Right ventricle myocardium inferior (tissue), 1 donor: Measurements from ENCODE around the gene SGCA. TPM values are rescaled to one million over a fixed set of nuclear protein-coding genes. Genes with fewer than 3 reads are reported as not detected.

Experiments used
- ATAC-seq: fragments of 200-7000 bp; cut with Tn5 transposase; one replicate; pipeline ENCODE4 v1.9.1; 2020; ENCODE audit warnings: mild to moderate bottlenecking, moderate library complexity
- DNase-seq: peaks from one replicate; pipeline ENCODE4 v3.0.0; 2021; ENCODE audit errors: missing footprints
- intact Hi-C: fragments of 100-400 bp; cut with DNase I; formaldehyde crosslinking; loops from one replicate; pipeline ENCODE4 v1.11.0; 2022
- total RNA-seq: library from RNA; stranded (reverse); fragmentation: NEBNext Ultra II Directional; extraction: Animal tissue kit (Norgen Biotek cat#: 25700); gene quantifications from one replicate; pipeline ENCODE4 v1.2.1, GENCODE V29; 2021
- donor health status: DM: no; HTN: yes; CAD: no; lungs with severe emphysema.

The SGCA gene
- total RNA-seq, 1 donor from 2014 or later = 151 TPM

GRCh38 chr17:50186661-50187393 is 21.0 kb downstream of the SGCA start:
- DNase-seq = no peak
- no peak for ATAC-seq
- intact Hi-C loops = no loop called here

- ATAC-seq = no peak
- DNase-seq = no peak
- intact Hi-C loops = no loop called here
Observed at GRCh38 chr17:50187394-50187725, 21.6 kb downstream of the SGCA start.

- DNase-seq (no peak), ATAC-seq (no peak)
- intact Hi-C loops = no loop called here
Observed at GRCh38 chr17:50187751-50188530, 22.1 kb downstream of the SGCA start.

GRCh38 chr17:50188531-50188920 is 22.7 kb downstream of the SGCA start:
- DNase-seq = no peak
- no peak for ATAC-seq
- intact Hi-C loops = no loop called here

GRCh38 chr17:50188921-50189549 is 23.2 kb downstream of the SGCA start:
- DNase-seq (no peak), ATAC-seq (no peak)
- intact Hi-C loops = no loop called here

GRCh38 chr17:50189550-50190292 is 23.9 kb downstream of the SGCA start:
- ATAC-seq (no peak), DNase-seq (no peak)
- intact Hi-C loops = no loop called here

- DNase-seq (no peak), ATAC-seq (no peak)
- intact Hi-C loops = no loop called here
Observed at GRCh38 chr17:50190293-50190602, 24.4 kb downstream of the SGCA start.

- ATAC-seq (no peak), DNase-seq (no peak)
- intact Hi-C loops = no loop called here
Observed at GRCh38 chr17:50190603-50191358, 25.0 kb downstream of the SGCA start.

- DNase-seq = no peak
- intact Hi-C loops = no loop called here
- ATAC-seq = no peak
Observed at GRCh38 chr17:50191359-50192143, 25.7 kb downstream of the SGCA start.

- intact Hi-C loops = no loop called here
- no peak for ATAC-seq
- no peak for DNase-seq
Observed at GRCh38 chr17:50192144-50192617, 26.4 kb downstream of the SGCA start.

- ATAC-seq (no peak), DNase-seq (no peak)
- intact Hi-C loops = no loop called here
Observed at GRCh38 chr17:50192618-50193291, 26.9 kb downstream of the SGCA start.

GRCh38 chr17:50194140-50194933 is 28.5 kb downstream of the SGCA start:
- intact Hi-C loops = no loop called here
- DNase-seq = peak; percentile 63

GRCh38 chr17:50194934-50195865 is 29.4 kb downstream of the SGCA start:
- ATAC-seq (no peak), DNase-seq (peak; percentile 60)
- intact Hi-C loops = no loop called here

More at GRCh38 chr17:50194140-50194933, 28.5 kb downstream of the SGCA start:
- ATAC-seq = no peak

- intact Hi-C loops = no loop called here
- ATAC-seq (no peak), DNase-seq (peak; percentile 43)
Observed at GRCh38 chr17:50196036-50196435, 30.2 kb downstream of the SGCA start.

GRCh38 chr17:50196826-50197225 is 31.0 kb downstream of the SGCA start:
- ATAC-seq = no peak
- intact Hi-C loops = no loop called here
- DNase-seq = peak; percentile 22
